IPS DF 4.7 (cell line): ENCODE measurements around the gene HNF1B.
"Not testable (repeated sequence)": the region's sequence is repeated elsewhere in the genome, so short reads cannot be mapped to it uniquely, and the experiment has no call there.

Experiments
- DNase-seq: peaks from one replicate; pipeline ENCODE4 v3.0.0-alpha.2; 2013; ENCODE audit warnings: low spot score; ENCODE audit errors: extremely low read depth

Gene HNF1B

GRCh38 chr17:37702598-37702997 lies 42.3 kb downstream of the HNF1B start:
- DNase-seq: no peak

DNA sequence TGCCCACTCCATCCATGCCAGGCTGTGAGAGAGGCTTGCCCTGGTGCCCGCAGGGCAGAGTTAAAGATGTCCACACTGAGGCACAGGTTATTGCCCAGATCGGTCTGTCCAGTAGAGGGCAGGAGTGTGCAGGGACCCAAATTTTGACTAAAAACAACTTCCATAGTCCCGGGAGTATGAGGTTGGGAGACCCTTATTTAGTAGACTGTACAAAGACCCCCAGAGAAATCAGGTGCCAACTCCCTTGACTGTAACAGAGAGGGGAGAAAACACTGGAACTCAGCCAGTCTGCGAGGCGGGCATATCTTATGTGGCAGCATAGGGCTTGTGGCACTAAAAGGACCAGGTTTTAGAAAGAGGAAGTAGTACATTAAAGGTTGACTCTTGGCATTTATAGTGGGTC lies 43.4 kb downstream of the HNF1B start:
- DNase-seq: peak; percentile 28

DNA sequence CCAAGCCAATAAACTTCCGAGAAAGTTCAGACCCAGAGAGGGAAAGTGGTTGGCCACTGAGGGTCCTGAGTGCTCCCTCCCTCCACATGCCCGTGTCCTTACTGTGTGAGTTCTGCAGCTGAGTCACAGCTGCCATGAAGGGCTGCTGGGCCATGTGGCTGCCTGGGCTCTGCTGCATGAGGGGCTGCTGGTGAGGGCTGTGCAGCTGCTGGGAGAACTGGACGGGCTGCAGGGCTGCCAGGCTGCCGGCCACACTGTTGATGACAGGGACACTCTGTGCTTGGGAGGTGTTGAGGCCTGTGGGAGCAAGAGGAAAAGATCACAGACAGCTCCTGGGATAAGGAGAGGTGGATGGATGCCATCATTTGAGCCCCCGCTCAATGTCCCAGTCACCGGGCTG lies 44.0 kb downstream of the HNF1B start:
- DNase-seq: no peak

DNA sequence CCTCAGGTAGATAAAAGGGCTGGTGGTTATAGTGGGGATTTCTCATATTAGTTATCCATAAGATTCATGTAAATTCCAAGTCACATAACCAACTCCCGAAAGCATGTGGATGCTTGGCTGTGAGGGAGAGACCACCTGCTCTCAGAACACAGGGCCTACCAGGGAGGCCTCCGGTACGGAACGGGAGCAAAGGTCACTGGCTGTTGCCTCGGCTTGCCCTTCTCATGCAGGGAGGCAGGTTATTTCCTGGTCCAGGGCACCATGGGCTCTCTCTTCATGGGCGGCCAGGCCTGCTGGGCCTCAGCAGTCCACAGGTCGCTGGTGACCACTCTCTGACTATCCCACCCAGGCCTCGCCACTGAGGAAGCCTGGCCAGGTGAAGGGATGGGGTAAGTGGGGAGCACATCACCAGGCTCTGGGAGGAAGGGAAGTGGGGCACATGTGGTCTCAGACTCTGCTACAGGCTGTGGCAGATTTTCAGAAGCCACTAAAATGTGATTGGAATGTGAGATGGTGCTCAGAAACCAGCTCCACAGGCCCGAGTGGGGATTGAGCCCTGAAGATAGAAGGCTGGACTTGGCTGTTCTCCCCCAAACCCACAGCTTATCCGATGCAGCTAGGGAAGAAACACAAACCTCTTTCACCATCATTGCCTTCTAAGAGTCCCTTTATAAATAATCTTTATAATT lies 45.4 kb downstream of the HNF1B start:
- no peak for DNase-seq

GRCh38 chr17:37698911-37699255 lies 46.0 kb downstream of the HNF1B start:
- DNase-seq: no peak

DNA sequence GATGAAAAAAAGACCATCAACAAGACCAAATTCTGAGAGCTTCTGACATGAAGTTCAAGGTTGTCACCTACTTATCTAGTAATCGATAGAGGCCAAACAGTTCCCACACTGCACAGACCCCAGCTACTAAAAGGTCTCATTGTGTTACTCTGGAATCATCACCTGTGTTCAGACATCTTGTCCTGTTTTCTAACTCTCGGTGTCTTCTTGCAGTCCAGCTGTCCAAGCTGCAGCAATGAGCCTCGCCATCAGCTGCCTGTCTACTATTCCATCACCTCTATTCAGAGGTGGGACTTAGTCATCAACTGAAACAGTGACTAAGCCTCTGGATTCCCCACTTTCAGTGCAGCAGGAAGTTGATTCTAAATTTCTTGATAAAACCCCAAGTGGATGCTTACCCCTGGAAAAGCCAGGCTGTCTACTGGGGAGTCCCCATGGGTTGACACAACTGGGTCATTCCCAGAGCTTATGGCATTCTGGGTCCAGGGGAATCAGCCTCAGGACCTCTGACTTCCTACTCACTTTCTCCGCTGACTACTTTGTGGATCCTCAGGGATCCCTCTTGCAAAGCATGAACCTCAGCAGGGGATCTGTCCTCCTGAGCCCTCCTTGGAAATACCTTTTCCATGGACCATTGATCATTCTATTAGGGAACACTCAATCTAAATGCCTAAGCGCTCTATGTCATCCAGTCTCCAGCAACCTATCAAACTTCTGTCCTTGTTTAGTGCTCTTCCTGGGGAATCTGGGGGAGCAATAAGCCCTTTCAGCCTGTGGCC lies 46.5 kb downstream of the HNF1B start:
- DNase-seq: no peak

GRCh38 chr17:37697381-37697780 lies 47.5 kb downstream of the HNF1B start:
- DNase-seq: no peak

DNA sequence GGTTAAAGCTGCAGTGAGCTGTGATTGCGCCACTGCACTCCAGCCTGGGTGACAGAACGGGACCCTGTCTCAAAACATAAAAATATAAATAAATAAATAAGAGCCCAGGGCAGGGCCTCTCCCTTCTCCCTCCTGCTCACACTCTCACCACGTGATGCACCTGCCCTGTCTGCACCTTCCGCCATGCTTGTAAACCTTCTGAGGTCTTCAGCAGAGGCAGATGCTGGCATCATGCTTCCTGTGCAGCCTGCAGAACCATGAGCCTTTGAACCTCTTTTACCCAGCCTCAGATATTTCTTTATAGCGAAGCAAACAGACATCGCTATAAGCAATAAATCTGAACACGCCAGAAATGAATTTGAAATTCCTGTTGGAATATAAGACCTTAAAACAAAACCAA lies 48.5 kb downstream of the HNF1B start:
- DNase-seq: no peak

DNA sequence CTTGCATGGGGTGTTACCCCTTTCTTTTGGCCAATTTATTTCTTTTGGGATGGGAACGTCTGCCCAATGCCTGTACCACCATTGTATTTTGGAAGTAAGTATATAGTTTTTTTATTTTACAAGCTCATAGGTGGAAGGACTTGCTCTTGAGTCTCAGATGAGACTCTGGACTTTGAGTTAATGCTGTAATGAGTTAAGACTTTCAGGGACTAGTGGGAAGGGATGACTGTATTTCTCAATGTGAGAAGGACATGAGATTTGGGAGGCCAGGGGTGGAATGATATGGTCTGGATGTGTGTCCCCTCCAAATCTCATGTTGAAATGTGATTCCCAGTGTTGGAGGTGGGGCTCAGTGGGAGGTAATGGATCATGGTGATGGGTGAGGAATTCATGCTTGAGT lies 49.1 kb downstream of the HNF1B start:
- no peak for DNase-seq

- no peak for DNase-seq
Measured at GRCh38 chr17:37694734-37695133, 50.1 kb downstream of the HNF1B start.

DNA sequence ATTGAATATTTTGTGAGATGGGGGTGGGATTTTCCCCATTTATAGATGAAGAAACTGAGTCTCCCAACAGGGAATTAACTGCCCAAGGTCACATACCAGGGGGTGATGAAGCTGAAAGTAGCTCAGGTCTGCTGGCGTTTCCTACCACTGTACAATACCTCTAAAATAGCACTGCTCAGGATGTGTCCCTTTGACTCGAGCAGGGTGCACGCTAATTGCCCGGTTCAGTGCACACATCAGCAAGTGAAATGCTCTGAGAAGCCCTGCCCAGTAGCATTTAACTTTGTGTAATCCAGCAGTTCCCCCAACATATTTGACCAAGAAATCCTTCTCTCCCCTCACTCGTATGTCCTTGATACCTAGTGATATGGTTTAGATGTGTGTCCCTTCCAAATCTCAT lies 51.5 kb downstream of the HNF1B start:
- DNase-seq: no peak

DNA sequence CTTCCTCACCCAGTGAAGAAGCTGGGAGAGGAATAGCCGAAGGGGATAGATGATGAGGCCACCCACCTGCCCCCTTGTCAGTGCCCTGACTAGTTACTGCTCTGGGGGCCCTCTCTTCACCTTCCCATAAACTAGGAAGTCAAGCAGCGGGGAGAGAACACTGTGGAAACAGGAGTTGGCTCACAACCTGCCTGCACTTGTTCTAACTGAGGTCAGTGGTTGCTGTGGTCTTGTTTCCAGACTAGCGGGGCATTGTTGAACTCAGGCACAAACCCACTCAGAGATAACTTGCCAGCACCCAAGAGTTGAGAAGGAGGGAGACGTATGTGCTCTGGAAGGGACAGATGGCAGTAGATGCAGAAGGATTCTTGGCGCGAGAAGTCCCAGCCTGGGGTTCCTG lies 53.1 kb downstream of the HNF1B start:
- DNase-seq: no peak

DNA sequence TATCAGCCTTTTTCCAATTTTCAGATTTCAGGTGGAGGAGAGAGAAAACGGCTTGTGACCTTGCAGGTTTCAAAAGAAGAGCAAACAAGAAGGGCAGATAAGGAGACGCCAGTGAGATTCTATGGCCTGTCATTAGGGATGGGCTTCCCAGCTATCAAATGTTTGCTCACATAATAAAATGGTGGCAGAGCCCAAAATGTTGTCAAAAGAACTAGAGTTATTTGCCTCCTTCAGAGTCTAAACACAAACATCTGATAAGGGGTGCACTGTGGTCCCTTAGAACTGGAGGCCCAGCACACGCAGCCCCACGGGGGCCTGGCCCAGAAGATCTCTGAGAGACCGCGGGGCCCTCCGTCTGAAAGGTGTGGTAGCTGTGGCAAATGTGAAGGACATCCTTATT lies 55.5 kb downstream of the HNF1B start:
- no peak for DNase-seq

- DNase-seq: no peak
Measured at GRCh38 chr17:37683454-37683984, 61.3 kb downstream of the HNF1B start.

GRCh38 chr17:37682007-37682406 lies 62.9 kb downstream of the HNF1B start:
- no peak for DNase-seq

GRCh38 chr17:37679995-37680394 lies 64.9 kb downstream of the HNF1B start:
- DNase-seq: not testable (repeated sequence)

- no peak for DNase-seq
Measured at GRCh38 chr17:37678036-37678435, 66.8 kb downstream of the HNF1B start.

- no peak for DNase-seq
Measured at GRCh38 chr17:37677021-37677420, 67.8 kb downstream of the HNF1B start.

- no peak for DNase-seq
Measured at GRCh38 chr17:37676115-37676925, 68.5 kb downstream of the HNF1B start.

GRCh38 chr17:37674511-37674910 lies 70.3 kb downstream of the HNF1B start:
- DNase-seq: no peak

GRCh38 chr17:37673386-37673785 lies 71.5 kb downstream of the HNF1B start:
- no peak for DNase-seq

DNA sequence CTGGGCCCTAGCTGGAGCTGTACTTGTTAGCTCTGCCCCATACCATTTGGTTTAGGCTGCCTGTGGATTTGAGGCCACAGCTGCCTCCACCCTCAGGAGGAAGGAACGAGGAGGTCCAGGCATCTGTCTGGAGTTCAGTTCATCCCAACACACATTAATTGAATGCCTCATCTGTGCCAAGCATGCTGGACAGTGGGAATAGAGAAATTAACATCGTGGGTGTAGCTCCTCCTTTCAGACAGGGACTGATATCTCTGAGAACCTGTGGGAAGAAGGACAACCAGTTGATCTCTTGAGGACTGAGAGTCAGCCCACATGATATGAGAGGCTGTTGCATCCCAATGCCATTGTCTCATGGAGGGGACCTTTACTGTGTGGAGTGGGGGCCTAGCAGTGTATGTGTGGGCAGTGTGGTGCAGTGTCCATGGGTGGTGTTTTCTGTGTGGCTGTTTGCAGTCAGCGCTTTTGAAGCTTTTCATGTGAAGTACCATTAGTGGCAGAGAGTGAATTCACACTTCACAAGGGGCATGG lies 72.2 kb downstream of the HNF1B start:
- DNase-seq: no peak
